RWPE2 (cell line): ENCODE results near the gene KCTD5.

Source experiments
- ATAC-seq: fragments of 200-7000 bp; cut with Tn5 transposase; 3 replicates; pipeline ENCODE4 v1.9.1; 2021; ENCODE audit warnings: low read depth
- DNase-seq: peaks from one replicate; pipeline ENCODE4 v3.0.0-alpha.2; 2020; ENCODE audit warnings: low spot score
- H3K27ac ChIP-seq: fragments of 450-650 bp; 2 replicates; pipeline ENCODE4 v1.5.1; 2017; ENCODE audit warnings: mild to moderate bottlenecking; ENCODE audit not compliant: poor library complexity, severe bottlenecking
- H3K27me3 ChIP-seq: fragments of 250-450 bp; sonication (Bioruptor Pico); 2 replicates; pipeline ENCODE4 v1.5.1; 2021; ENCODE audit warnings: mild to moderate bottlenecking, moderate library complexity; ENCODE audit not compliant: insufficient read depth, poor library complexity, severe bottlenecking
- H3K36me3 ChIP-seq: fragments of 250-450 bp; sonication (Bioruptor Pico); 2 replicates; pipeline ENCODE4 v1.5.1; 2020; ENCODE audit warnings: low read depth, mild to moderate bottlenecking, moderate library complexity
- H3K4me1 ChIP-seq: fragments of 250-450 bp; sonication (Bioruptor Pico); 2 replicates; pipeline ENCODE4 v1.5.1; 2021; ENCODE audit warnings: mild to moderate bottlenecking, moderate library complexity; ENCODE audit not compliant: insufficient read depth, poor library complexity, severe bottlenecking
- H3K4me3 ChIP-seq: fragments of 250-450 bp; sonication (Bioruptor Pico); 2 replicates; pipeline ENCODE4 v1.5.1; 2021; ENCODE audit warnings: mild to moderate bottlenecking, moderate library complexity; ENCODE audit not compliant: severe bottlenecking
- H3K9me3 ChIP-seq: fragments of 250-450 bp; sonication (Bioruptor Pico); 2 replicates; pipeline ENCODE4 v1.5.1; 2021; ENCODE audit warnings: mild to moderate bottlenecking, moderate library complexity; ENCODE audit not compliant: severe bottlenecking
- TF ChIP-seq, protein P1 (sequence below): fragments of 450-650 bp; IDR thresholded peaks from one replicate; pipeline ENCODE4 v1.5.1; 2017; ENCODE audit warnings: mild to moderate bottlenecking, moderate library complexity; ENCODE audit not compliant: poor library complexity, severe bottlenecking

KCTD5 gene

DNA sequence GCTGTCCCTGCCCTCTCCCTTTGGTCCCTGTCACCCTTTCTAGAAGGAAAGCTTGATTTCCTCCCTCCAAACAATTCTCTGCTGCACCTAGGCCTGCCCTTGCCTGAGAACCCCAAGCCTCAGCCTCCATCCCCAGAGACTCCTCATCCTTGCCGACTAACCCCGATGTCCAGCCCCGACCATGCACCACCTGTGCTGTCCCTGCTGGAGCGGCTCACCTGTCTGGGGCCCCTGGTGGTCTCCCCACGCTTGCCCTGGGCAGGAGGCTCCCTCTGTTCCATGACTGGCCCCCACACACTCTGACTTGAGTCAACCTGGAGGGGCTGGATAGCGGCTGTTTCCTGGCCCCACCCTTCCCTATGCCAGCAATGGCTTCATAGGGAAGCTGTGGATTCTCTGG, 58.2 kb downstream of the KCTD5 start:
- H3K27ac ChIP-seq = no peak overlapping the region
- H3K9me3 ChIP-seq = no peaks in the 10 kb centered on the region
- DNase-seq (no peak), ATAC-seq (no peak)
- no peak overlapping the region for H3K4me3 ChIP-seq
- no peaks in the 10 kb centered on the region for H3K36me3 ChIP-seq
- H3K4me1 ChIP-seq = no peaks in the 10 kb centered on the region
- TF ChIP-seq, protein P1, sequence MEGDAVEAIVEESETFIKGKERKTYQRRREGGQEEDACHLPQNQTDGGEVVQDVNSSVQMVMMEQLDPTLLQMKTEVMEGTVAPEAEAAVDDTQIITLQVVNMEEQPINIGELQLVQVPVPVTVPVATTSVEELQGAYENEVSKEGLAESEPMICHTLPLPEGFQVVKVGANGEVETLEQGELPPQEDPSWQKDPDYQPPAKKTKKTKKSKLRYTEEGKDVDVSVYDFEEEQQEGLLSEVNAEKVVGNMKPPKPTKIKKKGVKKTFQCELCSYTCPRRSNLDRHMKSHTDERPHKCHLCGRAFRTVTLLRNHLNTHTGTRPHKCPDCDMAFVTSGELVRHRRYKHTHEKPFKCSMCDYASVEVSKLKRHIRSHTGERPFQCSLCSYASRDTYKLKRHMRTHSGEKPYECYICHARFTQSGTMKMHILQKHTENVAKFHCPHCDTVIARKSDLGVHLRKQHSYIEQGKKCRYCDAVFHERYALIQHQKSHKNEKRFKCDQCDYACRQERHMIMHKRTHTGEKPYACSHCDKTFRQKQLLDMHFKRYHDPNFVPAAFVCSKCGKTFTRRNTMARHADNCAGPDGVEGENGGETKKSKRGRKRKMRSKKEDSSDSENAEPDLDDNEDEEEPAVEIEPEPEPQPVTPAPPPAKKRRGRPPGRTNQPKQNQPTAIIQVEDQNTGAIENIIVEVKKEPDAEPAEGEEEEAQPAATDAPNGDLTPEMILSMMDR = no peak
- H3K27me3 ChIP-seq = no peaks in the 10 kb centered on the region

DNA sequence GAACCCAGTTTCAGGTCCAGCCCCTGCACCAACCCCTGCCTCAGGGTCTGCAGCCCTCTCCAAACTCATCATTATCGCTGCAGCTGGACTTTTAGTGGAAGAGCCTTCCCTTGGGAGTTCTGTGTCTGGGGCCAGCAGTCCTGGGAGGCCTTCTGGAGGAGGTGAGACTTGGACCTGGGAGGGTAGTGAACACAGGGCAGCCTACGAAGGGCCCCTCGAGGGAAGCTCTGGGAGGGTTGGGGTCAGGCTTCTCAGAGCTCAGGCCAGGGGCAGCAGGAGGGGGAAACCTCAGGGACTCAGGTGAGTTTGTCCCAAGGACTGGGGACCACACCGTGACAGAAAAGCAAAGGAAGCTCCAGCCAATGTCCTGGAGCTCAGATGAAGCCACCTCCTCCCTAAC, 58.8 kb downstream of the KCTD5 start:
- no peaks in the 10 kb centered on the region for H3K4me1 ChIP-seq
- ATAC-seq (no peak), DNase-seq (no peak)
- H3K9me3 ChIP-seq = no peaks in the 10 kb centered on the region
- TF ChIP-seq, protein P1 = no peak
- no peaks in the 10 kb centered on the region for H3K27me3 ChIP-seq
- no peak overlapping the region for H3K27ac ChIP-seq
- no peaks in the 10 kb centered on the region for H3K36me3 ChIP-seq
- H3K4me3 ChIP-seq = no peak overlapping the region

DNA sequence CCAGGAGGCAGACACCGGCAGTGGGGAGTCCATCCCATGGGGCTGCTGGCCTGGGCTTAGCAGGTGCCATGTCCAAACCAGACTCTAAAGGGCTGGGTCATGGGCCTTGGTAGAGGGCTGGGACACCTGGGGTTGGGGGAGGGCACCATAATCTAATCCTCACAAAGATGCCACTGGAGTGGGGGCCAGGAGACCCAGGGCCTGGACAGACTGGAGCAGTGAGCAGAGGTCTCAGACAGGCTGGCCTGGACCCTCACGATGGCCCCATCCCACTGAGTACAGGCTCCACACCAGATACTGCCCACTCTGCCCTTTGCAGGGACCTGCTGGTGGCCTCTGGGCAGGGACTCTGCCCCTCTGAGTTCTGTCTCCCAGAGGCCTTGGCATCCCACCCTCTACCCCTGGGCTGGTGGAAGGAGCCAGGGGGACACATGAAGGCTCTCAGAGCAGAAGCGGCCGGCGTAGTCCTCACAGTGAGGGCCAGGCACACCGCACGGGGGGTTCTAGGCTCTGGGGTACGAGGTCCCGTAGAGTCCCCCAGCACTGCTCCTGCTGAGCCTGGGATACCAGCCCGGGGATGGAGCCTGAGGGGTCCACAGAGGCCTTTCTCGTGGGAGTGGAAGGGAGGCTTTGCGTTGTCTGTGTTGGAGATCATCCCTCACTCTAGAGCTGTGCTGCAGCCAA, 60.1 kb downstream of the KCTD5 start:
- no peak for DNase-seq
- H3K27ac ChIP-seq = no peak overlapping the region
- H3K9me3 ChIP-seq = no peaks in the 10 kb centered on the region
- no peaks in the 10 kb centered on the region for H3K4me1 ChIP-seq
- TF ChIP-seq, protein P1 = no peak
- H3K4me3 ChIP-seq = no peak overlapping the region
- H3K27me3 ChIP-seq = no peaks in the 10 kb centered on the region
- no peak for ATAC-seq
- H3K36me3 ChIP-seq = no peaks in the 10 kb centered on the region

DNA sequence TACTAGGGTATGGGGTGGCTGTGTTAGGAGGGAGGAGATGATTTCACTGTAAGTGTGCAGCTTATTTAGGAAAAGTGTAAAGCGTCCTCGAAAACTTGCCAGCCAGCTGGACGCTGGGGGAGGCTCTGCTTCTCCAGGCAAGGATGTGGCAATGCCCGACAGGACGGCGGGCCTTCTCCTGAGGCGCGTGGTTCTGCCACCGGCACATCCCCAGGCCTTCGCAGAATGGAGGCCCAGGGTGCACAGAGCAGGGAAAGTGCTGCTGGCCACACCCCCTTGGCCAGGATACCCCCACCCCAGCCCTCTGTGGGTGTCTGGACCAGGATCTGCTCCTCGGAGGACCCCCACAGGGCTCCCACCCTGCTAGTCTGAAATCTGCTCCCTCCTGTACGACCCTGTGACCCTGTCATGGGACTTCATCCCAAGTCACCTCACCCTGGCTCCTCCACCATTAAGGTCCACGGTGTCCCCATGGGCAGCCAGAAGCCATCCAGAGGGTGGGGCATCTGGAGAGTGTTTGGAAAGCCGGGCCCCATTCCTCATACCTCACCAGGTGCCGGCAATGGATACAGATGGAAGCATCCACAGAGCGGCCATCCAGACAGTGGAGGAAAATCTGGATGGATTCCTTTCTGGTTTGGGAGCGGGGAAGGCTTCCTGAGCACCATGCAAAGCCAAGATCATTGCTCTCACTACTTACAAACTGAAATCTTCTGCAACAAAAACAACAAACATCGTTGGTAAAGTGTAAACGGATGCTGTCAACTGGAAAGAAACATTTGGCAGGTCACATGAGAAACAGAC, 60.9 kb downstream of the KCTD5 start:
- Histone ChIP-seq H3K4me3 (no peak overlapping the region), H3K36me3 (no peaks in the 10 kb centered on the region), H3K27me3 (no peaks in the 10 kb centered on the region), H3K27ac (no peak overlapping the region), H3K4me1 (no peaks in the 10 kb centered on the region), H3K9me3 (no peaks in the 10 kb centered on the region)
- TF ChIP-seq, protein P1 = no peak
- DNase-seq (no peak), ATAC-seq (no peak)

DNA sequence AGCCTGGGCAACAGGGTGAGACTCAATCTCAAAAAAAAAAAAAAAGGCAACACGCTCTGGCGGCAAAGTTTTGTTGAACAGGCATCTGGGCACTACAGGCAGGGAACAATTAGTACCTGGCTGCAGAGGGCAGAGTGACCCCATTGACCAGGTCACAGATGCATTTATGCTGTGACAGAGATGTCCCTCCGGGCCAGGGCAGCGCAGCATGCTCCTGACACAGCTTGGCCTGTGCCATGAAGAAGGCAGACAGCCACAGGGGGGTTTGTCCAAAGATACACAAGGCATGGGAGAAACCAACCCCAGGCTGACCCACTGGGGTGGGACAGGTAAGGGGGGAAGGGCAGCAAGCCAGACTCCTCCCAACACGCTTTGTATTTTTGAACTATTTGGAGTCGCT, 62.4 kb downstream of the KCTD5 start:
- Histone ChIP-seq H3K9me3 (no peaks in the 10 kb centered on the region), H3K27ac (no peak overlapping the region), H3K4me1 (no peaks in the 10 kb centered on the region), H3K36me3 (no peaks in the 10 kb centered on the region), H3K4me3 (no peak overlapping the region), H3K27me3 (no peaks in the 10 kb centered on the region)
- DNase-seq (no peak), ATAC-seq (no peak)
- TF ChIP-seq, protein P1 = no peak
